ENCODE measurements around the gene TMEM229B.

- TF ChIP-seq EP300 (IDR thresholded peaks at IDR 0.05), result no peak
- no peak for TF ChIP-seq POLR2A (IDR thresholded peaks at IDR 0.05)
- TF ChIP-seq, protein P1, sequence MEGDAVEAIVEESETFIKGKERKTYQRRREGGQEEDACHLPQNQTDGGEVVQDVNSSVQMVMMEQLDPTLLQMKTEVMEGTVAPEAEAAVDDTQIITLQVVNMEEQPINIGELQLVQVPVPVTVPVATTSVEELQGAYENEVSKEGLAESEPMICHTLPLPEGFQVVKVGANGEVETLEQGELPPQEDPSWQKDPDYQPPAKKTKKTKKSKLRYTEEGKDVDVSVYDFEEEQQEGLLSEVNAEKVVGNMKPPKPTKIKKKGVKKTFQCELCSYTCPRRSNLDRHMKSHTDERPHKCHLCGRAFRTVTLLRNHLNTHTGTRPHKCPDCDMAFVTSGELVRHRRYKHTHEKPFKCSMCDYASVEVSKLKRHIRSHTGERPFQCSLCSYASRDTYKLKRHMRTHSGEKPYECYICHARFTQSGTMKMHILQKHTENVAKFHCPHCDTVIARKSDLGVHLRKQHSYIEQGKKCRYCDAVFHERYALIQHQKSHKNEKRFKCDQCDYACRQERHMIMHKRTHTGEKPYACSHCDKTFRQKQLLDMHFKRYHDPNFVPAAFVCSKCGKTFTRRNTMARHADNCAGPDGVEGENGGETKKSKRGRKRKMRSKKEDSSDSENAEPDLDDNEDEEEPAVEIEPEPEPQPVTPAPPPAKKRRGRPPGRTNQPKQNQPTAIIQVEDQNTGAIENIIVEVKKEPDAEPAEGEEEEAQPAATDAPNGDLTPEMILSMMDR (IDR thresholded peaks at IDR 0.05), result no peak
- TF ChIP-seq POLR2AphosphoS5 (IDR thresholded peaks at IDR 0.05), result no peak
Observed at GRCh38 chr14:67442139-67442906, 46.2 kb downstream of the TMEM229B start.

Data from suprapubic skin (tissue), 4 donors.